WTC11 (cell line): Measurements from ENCODE around the gene TNFAIP8L3. TPM values are rescaled to one million over a fixed set of nuclear protein-coding genes. Genes with fewer than 3 reads are reported as not detected.

Source experiments
- ATAC-seq: fragments of 200-7000 bp; cut with Tn5 transposase; 2 replicates; pipeline ENCODE4 v1.10.0; 2021; ENCODE audit warnings: mild to moderate bottlenecking, moderate library complexity
- CTCF ChIA-PET: fragments of 300-600 bp; sonication (Branson Sonifier 250); formaldehyde crosslinking; loops from one replicate; lab custom pipeline; 2021; ENCODE audit warnings: antibody characterized with exemption; lab: Charles Lee
- POLR2A ChIA-PET: fragments of 350-600 bp; sonication (Branson Sonifier 250); formaldehyde crosslinking; loops from one replicate; lab custom pipeline; 2021; ENCODE audit warnings: antibody characterized with exemption; lab: Charles Lee
- DNase-seq: peaks from one replicate; pipeline ENCODE4 v3.0.0; 2021; ENCODE audit warnings: low spot score
- H3K27ac Mint-ChIP-seq: 2 replicates; pipeline ENCODE4 v1.8.0; 2021; ENCODE audit warnings: mixed read lengths
- H3K27me3 Mint-ChIP-seq: 2 replicates; pipeline ENCODE4 v1.8.0; 2021; ENCODE audit warnings: low read depth, mild to moderate bottlenecking, moderate library complexity, mixed read lengths
- H3K36me3 Mint-ChIP-seq: 2 replicates; pipeline ENCODE4 v1.8.0; 2021; ENCODE audit warnings: mixed read lengths
- H3K4me1 Mint-ChIP-seq: 2 replicates; pipeline ENCODE4 v1.8.0; 2022; ENCODE audit warnings: mixed read lengths
- H3K4me3 Mint-ChIP-seq: 2 replicates; pipeline ENCODE4 v1.8.0; 2021; ENCODE audit warnings: mild to moderate bottlenecking, moderate library complexity, mixed read lengths
- H3K9me3 Mint-ChIP-seq: 2 replicates; pipeline ENCODE4 v1.8.0; 2021; ENCODE audit warnings: mixed read lengths
- CREM ChIP-seq: sonication (generic); formaldehyde crosslinking; IDR thresholded peaks from 2 replicates; pipeline ENCODE4 v1.8.1; 2022; ENCODE audit warnings: mild to moderate bottlenecking, missing genetic modification reagents, moderate library complexity
- FOXP1 ChIP-seq: sonication (generic); formaldehyde crosslinking; IDR thresholded peaks from 2 replicates; pipeline ENCODE4 v1.8.0; 2022; ENCODE audit warnings: missing genetic modification reagents, mild to moderate bottlenecking, moderate library complexity, borderline replicate concordance
- GRHL2 ChIP-seq: fragments of 250-450 bp; sonication (Bioruptor Pico); IDR thresholded peaks from 2 replicates; pipeline ENCODE4 v1.8.0; 2022; ENCODE audit warnings: mild to moderate bottlenecking, moderate library complexity; ENCODE audit not compliant: insufficient replicate concordance, severe bottlenecking
- HMGA2 ChIP-seq: fragments of 250-450 bp; sonication (Bioruptor Pico); IDR thresholded peaks from 2 replicates; pipeline ENCODE4 v1.4.0; 2021; ENCODE audit warnings: mild to moderate bottlenecking, moderate library complexity
- MYBL2 ChIP-seq: sonication (generic); formaldehyde crosslinking; IDR thresholded peaks from 2 replicates; pipeline ENCODE4 v1.8.1; 2023; ENCODE audit warnings: mild to moderate bottlenecking, moderate library complexity, missing genetic modification reagents
- NFATC4 ChIP-seq: fragments of 250-450 bp; sonication (Bioruptor Pico); IDR thresholded peaks from 2 replicates; pipeline ENCODE4 v1.9.0; 2021; ENCODE audit warnings: mild to moderate bottlenecking
- OVOL2 ChIP-seq: fragments of 250-450 bp; sonication (Bioruptor Pico); IDR thresholded peaks from 2 replicates; pipeline ENCODE4 v1.9.0; 2021; ENCODE audit warnings: mild to moderate bottlenecking, borderline replicate concordance
- TP53 ChIP-seq: sonication (generic); formaldehyde crosslinking; IDR thresholded peaks from 2 replicates; pipeline ENCODE4 v1.8.1; 2023; ENCODE audit warnings: mild to moderate bottlenecking, missing genetic modification reagents
- ZNF121 ChIP-seq: sonication (generic); formaldehyde crosslinking; IDR thresholded peaks from 2 replicates; pipeline ENCODE4 v1.8.0; 2023; ENCODE audit warnings: missing genetic modification reagents
- total RNA-seq: library from RNA; stranded (reverse); gene quantifications from 3 replicates; pipeline ENCODE4 v1.2.3, GENCODE V29; 2021
- TF ChIP-seq, protein P1 (sequence below): fragments of 250-450 bp; sonication (Bioruptor Pico); IDR thresholded peaks from 2 replicates; pipeline ENCODE4 v2.1.2; 2022; ENCODE audit warnings: mild to moderate bottlenecking, moderate library complexity
- TF ChIP-seq, protein P2 (sequence below): fragments of 200-600 bp; IDR thresholded peaks from 2 replicates; pipeline ENCODE4 v1.8.0; 2022; ENCODE audit warnings: antibody characterized with exemption
- TF ChIP-seq, protein P3 (sequence below): sonication (generic); formaldehyde crosslinking; IDR thresholded peaks from 2 replicates; pipeline ENCODE4 v1.8.0; 2022; ENCODE audit warnings: mild to moderate bottlenecking, missing genetic modification reagents
- TF ChIP-seq, protein P4 (sequence below): fragments of 250-450 bp; sonication (Bioruptor Pico); conservative IDR thresholded peaks from 2 replicates; pipeline ENCODE4 v1.9.0; 2021; ENCODE audit warnings: mild to moderate bottlenecking
- TF ChIP-seq, protein P5 (sequence below): sonication (generic); formaldehyde crosslinking; conservative IDR thresholded peaks from 2 replicates; pipeline ENCODE4 v1.8.1; 2022; ENCODE audit warnings: mild to moderate bottlenecking, missing genetic modification reagents
- TF ChIP-seq, protein P6 (sequence below): sonication (generic); formaldehyde crosslinking; IDR thresholded peaks from 2 replicates; pipeline ENCODE4 v1.8.1; 2023; ENCODE audit warnings: mild to moderate bottlenecking, missing genetic modification reagents, moderate library complexity
- TF ChIP-seq, protein P7 (sequence below): sonication (generic); formaldehyde crosslinking; IDR thresholded peaks from 2 replicates; pipeline ENCODE4 v1.8.1; 2023; ENCODE audit warnings: mild to moderate bottlenecking, missing genetic modification reagents, moderate library complexity
- TF ChIP-seq, protein P8 (sequence below): fragments of 250-450 bp; sonication (Bioruptor Pico); IDR thresholded peaks from 2 replicates; pipeline ENCODE4 v1.9.0; 2021; ENCODE audit warnings: moderate library complexity, mild to moderate bottlenecking, inconsistent platforms, borderline replicate concordance
- TF ChIP-seq, protein P9 (sequence below): sonication (generic); formaldehyde crosslinking; IDR thresholded peaks from 2 replicates; pipeline ENCODE4 v1.8.1; 2023; ENCODE audit warnings: mild to moderate bottlenecking, moderate library complexity, missing genetic modification reagents

Gene TNFAIP8L3
- total RNA-seq, 1 experiment from 2014 or later, result 0.39 TPM

DNA sequence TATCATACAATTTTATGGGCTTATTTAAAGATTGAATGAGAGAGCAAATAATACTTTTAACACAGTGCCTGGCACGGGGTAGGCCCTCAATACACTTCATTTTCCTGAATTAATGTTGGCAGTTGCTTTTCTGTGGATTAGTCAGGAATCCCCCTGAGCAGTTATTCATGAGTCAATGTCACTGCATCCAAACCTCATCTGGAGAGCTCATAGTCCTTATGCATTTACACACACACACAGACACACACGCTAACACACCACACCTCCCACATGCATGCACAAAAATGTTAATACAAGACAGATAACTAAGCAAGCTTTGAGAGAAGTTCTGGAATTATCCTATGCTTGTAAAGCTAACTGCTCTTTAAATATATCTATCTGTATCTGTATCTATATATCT is 34.0 kb upstream of the TNFAIP8L3 start:
- Mint-ChIP-seq H3K4me3 (no peak overlapping the region), H3K4me1 (peaks cover 9% of the 10 kb centered on the region), H3K36me3 (no peaks in the 10 kb centered on the region), H3K27ac (no peak overlapping the region), H3K27me3 (no peaks in the 10 kb centered on the region), H3K9me3 (no peaks in the 10 kb centered on the region)
- ATAC-seq, result no peak
- DNase-seq, result no peak
- TF ChIP-seq, protein P1, sequence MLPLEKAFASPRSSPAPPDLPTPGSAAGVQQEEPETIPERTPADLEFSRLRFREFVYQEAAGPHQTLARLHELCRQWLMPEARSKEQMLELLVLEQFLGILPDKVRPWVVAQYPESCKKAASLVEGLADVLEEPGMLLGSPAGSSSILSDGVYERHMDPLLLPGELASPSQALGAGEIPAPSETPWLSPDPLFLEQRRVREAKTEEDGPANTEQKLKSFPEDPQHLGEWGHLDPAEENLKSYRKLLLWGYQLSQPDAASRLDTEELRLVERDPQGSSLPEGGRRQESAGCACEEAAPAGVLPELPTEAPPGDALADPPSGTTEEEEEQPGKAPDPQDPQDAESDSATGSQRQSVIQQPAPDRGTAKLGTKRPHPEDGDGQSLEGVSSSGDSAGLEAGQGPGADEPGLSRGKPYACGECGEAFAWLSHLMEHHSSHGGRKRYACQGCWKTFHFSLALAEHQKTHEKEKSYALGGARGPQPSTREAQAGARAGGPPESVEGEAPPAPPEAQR (CRISPR knock-in tag), result no peak
- TF ChIP-seq CREM (CRISPR knock-in tag) (no peak), FOXP1 (CRISPR knock-in tag) (no peak), GRHL2 (CRISPR knock-in tag) (no peak), MYBL2 (CRISPR knock-in tag) (no peak), HMGA2 (no peak)
- TF ChIP-seq, protein P2, sequence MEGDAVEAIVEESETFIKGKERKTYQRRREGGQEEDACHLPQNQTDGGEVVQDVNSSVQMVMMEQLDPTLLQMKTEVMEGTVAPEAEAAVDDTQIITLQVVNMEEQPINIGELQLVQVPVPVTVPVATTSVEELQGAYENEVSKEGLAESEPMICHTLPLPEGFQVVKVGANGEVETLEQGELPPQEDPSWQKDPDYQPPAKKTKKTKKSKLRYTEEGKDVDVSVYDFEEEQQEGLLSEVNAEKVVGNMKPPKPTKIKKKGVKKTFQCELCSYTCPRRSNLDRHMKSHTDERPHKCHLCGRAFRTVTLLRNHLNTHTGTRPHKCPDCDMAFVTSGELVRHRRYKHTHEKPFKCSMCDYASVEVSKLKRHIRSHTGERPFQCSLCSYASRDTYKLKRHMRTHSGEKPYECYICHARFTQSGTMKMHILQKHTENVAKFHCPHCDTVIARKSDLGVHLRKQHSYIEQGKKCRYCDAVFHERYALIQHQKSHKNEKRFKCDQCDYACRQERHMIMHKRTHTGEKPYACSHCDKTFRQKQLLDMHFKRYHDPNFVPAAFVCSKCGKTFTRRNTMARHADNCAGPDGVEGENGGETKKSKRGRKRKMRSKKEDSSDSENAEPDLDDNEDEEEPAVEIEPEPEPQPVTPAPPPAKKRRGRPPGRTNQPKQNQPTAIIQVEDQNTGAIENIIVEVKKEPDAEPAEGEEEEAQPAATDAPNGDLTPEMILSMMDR, result no peak
- TF ChIP-seq, protein P3, sequence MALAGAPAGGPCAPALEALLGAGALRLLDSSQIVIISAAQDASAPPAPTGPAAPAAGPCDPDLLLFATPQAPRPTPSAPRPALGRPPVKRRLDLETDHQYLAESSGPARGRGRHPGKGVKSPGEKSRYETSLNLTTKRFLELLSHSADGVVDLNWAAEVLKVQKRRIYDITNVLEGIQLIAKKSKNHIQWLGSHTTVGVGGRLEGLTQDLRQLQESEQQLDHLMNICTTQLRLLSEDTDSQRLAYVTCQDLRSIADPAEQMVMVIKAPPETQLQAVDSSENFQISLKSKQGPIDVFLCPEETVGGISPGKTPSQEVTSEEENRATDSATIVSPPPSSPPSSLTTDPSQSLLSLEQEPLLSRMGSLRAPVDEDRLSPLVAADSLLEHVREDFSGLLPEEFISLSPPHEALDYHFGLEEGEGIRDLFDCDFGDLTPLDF (CRISPR knock-in tag), result no peak
- TF ChIP-seq, protein P4, sequence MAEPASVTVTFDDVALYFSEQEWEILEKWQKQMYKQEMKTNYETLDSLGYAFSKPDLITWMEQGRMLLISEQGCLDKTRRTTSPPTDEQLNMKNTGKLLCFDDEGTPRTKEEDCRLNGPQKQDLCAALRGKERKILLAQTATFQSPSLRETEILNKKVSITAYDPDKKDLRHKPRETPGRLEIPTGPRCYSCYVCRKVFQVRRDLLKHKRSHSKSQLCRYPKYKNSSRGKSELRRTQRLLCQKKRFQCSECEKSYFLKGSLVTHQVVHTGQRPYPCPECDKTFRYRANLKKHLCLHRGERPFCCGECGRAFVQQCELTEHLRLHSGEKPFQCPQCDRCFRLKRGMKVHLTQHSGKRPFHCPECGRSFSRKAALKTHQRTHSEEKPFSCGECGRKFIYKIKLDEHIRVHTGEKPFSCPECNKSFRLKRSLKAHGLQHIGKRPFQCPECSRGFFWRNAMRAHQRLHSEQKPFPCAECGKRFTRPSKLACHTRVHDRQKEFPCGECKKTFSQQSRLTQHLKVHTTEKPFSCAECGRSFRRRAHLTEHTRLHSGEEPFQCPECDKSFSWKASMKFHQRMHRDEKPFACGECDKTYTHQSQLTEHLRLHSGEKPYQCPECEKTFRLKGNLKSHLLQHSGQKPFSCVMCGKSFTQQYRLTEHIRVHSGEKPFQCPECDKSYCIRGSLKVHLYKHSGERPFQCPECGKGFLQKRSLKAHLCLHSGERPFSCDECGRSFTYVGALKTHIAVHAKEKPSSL (CRISPR knock-in tag), result no peak
- TF ChIP-seq, protein P5, sequence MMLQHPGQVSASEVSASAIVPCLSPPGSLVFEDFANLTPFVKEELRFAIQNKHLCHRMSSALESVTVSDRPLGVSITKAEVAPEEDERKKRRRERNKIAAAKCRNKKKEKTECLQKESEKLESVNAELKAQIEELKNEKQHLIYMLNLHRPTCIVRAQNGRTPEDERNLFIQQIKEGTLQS (CRISPR knock-in tag), result no peak
- CTCF ChIA-PET, result interaction anchor here (1.8 kb wide), 1 partner anchor 34 kb away, joined by 6 read pairs; no protein-coding TSS in a partner anchor
- POLR2A ChIA-PET, result no interaction called here

DNA sequence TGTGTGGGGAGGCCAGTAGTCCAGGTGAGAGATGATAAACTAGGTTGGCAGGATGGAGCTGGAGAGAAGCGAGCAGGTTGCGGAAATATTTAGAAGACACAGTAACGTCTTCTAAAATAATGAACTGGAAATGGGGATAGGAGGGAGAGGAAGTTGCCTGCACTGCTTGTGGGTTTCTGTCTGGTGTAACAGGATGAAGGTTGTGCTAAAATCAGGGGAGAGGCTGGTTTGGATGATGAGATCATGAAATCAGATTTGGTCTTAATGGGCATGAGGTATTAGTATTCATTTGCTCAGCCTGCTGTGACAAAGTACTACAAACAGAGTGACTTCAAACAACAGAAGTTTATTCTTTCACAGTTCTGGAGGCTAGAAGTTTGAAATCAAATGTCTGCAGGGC is 32.1 kb upstream of the TNFAIP8L3 start:
- Mint-ChIP-seq H3K36me3 (peaks cover 2% of the 10 kb centered on the region; the same call in 1 of the 2 replicates), H3K4me1 (peaks cover 7% of the 10 kb centered on the region), H3K4me3 (no peak overlapping the region), H3K27ac (no peak overlapping the region), H3K27me3 (no peaks in the 10 kb centered on the region), H3K9me3 (peaks cover 4% of the 10 kb centered on the region)
- CTCF ChIA-PET, result no interaction called here
- POLR2A ChIA-PET, result no interaction called here
- DNase-seq (no peak), ATAC-seq (no peak)
- TF ChIP-seq, protein P6, sequence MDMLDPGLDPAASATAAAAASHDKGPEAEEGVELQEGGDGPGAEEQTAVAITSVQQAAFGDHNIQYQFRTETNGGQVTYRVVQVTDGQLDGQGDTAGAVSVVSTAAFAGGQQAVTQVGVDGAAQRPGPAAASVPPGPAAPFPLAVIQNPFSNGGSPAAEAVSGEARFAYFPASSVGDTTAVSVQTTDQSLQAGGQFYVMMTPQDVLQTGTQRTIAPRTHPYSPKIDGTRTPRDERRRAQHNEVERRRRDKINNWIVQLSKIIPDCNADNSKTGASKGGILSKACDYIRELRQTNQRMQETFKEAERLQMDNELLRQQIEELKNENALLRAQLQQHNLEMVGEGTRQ (CRISPR knock-in tag), result no peak
- TF ChIP-seq, protein P2, result no peak
- TF ChIP-seq ZNF121, result no peak
- TF ChIP-seq, protein P7, sequence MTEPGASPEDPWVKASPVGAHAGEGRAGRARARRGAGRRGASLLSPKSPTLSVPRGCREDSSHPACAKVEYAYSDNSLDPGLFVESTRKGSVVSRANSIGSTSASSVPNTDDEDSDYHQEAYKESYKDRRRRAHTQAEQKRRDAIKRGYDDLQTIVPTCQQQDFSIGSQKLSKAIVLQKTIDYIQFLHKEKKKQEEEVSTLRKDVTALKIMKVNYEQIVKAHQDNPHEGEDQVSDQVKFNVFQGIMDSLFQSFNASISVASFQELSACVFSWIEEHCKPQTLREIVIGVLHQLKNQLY (CRISPR knock-in tag), result no peak
- no peak for TF ChIP-seq OVOL2
- no peak for TF ChIP-seq TP53 (CRISPR knock-in tag)
- TF ChIP-seq NFATC4 (CRISPR knock-in tag), result no peak
- TF ChIP-seq, protein P8, sequence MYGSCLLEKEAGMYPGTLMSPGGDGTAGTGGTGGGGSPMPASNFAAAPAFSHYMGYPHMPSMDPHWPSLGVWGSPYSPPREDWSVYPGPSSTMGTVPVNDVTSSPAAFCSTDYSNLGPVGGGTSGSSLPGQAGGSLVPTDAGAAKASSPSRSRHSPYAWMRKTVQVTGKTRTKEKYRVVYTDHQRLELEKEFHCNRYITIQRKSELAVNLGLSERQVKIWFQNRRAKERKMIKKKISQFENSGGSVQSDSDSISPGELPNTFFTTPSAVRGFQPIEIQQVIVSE, result no peak
- TF ChIP-seq, protein P9, sequence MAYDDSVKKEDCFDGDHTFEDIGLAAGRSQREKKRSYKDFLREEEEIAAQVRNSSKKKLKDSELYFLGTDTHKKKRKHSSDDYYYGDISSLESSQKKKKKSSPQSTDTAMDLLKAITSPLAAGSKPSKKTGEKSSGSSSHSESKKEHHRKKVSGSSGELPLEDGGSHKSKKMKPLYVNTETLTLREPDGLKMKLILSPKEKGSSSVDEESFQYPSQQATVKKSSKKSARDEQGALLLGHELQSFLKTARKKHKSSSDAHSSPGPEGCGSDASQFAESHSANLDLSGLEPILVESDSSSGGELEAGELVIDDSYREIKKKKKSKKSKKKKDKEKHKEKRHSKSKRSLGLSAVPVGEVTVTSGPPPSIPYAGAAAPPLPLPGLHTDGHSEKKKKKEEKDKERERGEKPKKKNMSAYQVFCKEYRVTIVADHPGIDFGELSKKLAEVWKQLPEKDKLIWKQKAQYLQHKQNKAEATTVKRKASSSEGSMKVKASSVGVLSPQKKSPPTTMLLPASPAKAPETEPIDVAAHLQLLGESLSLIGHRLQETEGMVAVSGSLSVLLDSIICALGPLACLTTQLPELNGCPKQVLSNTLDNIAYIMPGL (CRISPR knock-in tag), result no peak
